Hematopoietic multipotent progenitor cell treated with erythropoietin and hydrocortisone succinate and interleukin-3 and kit ligand, for 17 days (in vitro differentiated cells): ENCODE measurements around the gene AMIGO3.
"Not testable (repeated sequence)": the region's sequence is repeated elsewhere in the genome, so short reads cannot be mapped to it uniquely, and the experiment has no call there.

ENCODE experiments used
- DNase-seq: peaks from one replicate; pipeline ENCODE4 v3.0.0-alpha.2; 2015; ENCODE audit warnings: low spot score

The AMIGO3 gene

GRCh38 chr3:49688338-49689045 is 31.0 kb downstream of the AMIGO3 start:
- DNase-seq: peak; percentile 34

DNA sequence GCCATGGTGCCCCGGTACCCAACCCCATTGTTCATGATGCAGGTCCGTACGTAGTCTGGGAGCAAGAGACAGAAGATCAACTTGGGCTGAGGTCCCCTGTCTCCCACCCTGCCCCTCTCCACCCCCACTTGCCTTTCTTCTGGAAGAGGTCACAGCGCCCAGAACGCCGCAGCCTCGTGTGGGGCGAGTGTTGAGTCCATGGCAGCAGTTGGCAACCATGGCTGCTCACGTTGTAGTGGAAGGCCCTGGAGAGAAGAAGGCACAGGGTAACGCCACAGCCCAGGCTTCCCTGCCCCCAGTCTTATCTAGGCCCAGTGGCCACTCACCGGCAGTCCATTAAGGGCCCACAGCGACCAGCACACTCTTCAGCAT is 32.1 kb downstream of the AMIGO3 start:
- DNase-seq: not testable (repeated sequence)

GRCh38 chr3:49686769-49687423 is 32.6 kb downstream of the AMIGO3 start:
- DNase-seq: peak; percentile 85

DNA sequence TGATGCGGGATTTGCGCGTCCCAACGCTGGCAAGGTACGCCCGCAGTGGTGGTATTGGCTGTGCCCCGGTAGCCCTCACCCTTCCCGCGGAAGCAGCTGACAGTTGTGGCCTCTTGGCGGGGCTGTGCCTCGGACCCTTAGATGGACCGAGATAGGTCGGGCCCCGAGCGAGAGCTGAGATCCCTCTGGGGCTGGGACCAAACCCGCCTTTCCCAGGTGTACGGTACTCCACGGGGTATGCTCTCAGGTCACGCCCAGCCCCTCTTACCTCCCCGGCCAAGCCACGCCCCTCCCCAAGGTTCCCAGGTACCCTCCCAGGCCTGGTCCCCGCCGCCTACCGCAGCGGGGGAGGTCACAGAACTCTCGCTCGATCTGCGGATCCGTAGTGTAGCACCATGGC is 33.1 kb downstream of the AMIGO3 start:
- DNase-seq: peak; percentile 55

DNA sequence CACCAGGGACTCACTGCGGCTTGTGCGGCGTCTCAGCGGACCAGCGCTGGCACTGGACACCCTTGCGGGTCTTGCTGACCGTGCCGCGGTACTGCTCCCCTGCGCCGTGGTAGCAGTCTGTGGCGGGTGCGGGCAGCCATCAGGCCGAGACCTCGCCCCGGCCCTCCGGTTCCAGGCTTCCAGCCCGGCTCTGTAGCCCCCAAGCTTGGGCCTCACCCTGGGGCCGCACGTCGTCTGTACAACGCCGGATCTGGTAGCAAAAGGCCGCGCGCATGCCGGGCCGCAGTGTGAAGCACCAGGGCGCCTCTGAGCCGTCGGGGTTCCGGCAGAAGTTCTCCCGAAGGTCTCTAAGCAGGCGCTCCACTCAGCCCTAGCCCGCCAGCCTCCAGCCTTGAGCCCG is 33.6 kb downstream of the AMIGO3 start:
- DNase-seq: not testable (repeated sequence)

GRCh38 chr3:49685103-49685502 is 34.4 kb downstream of the AMIGO3 start:
- not testable (repeated sequence) for DNase-seq

GRCh38 chr3:49684453-49684852 is 35.0 kb downstream of the AMIGO3 start:
- DNase-seq: not testable (repeated sequence)

- no peak for DNase-seq
Measured at GRCh38 chr3:49683162-49683561, 36.3 kb downstream of the AMIGO3 start.

DNA sequence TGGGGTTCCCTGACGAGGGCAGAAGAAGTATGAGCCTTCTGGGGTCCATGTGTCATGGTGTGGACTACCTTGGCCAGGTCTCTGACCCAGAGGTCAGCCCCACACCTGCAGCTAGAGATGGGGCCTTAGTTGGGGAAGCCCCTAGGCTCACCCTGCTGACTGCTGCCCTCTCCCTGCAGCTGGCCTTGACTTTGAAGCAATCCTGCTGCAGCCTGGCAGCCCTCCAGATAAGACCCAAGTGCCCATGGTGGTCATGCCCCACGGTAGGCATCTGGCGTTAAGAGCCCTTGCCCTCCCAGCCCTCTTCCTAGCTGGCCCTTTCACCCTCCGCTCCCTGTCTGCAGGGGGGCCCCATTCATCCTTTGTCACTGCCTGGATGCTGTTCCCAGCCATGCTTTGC is 37.9 kb downstream of the AMIGO3 start:
- no peak for DNase-seq

- DNase-seq: no peak
Measured at GRCh38 chr3:49681232-49681522, 38.3 kb downstream of the AMIGO3 start.

DNA sequence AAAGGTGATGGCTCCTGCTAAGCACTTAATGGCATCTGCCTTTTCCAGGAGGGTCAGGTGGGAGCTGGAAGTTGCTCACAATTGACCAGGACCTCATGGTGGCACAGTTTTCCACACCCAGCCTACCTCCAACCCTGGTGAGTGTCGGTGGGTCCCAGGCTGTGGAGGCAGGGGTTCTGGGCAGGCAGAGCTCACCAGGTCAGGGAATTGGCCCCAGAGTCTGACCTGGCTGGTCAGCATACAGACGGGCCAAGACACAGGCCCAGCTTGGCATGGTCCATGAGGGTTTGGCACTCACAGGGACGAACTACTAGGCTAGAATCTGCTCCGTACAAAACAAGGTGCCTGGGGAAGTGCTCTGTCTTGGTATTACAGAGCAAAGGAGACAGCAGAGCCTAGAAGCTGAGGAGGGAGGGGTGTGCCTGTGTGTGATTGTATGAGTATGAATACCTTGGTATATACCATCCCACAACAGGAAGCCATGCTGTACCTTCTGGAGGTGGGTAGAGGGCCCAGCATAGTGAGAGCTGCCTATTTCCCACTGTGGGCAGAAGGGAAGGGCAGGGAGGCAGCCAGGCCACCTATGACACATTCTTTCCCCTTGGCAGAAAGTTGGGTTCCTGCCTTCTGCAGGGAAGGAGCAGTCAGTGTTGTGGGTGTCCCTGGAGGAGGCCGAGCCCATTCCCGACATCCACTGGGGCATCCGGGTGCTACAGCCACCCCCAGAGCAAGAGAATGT is 38.8 kb downstream of the AMIGO3 start:
- DNase-seq: no peak

DNA sequence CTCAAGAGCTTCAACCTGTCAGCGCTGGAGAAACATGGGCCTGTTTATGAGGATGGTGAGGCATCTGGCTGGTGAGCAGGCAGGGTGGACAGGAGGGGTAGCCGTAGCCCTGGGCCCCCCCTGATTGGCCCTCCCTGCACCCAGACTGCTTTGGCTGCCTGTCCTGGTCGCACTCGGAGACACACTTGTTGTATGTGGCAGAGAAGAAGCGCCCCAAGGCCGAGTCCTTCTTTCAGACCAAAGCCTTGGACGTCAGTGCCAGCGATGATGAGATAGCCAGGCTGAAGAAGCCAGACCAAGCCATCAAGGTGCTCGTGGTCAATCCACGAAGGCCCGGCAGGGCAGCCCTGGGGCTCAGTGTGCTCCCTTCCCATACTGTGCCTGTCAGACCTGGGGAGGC is 43.6 kb downstream of the AMIGO3 start:
- no peak for DNase-seq

- DNase-seq: no peak
Measured at GRCh38 chr3:49674497-49674983, 44.9 kb downstream of the AMIGO3 start.

DNA sequence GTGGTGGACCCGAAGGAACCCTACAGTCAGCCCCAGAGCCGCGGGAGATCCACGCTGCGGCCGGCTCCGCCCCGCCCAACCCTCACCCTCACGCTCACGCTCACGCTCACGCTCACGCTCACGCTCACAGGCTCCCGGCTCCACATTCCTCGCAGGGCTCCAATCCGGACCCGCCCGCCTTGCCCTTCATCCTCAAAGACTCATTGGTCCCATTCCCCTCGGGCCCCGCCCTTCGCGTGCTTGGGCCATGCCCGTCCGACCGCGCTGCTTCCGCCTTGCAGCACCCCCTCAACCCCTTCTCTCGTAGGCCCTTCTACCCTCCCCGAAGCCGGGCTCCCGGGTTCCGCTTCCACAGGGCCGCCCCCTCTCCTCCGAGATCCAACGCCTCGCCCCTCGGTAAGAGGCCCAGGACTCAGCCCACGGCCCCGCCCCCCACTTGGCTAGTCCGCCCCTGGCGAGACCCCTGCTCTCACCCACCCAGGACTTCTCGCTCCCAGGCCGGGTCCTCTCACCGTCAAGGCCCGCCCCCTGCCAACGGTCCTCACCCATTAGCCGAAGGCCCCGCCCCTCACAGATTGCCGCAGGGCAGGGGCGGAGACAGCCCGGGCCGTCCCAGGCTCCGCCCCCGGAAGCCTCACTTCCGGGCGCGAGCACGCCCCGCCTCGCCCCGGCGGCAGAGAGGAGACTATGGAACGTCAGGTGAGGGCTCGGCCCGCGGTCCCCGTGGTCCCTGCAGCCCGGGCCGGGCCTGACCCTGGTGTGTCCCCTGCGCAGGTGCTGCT is 45.6 kb downstream of the AMIGO3 start, which contains the start of gene APEH:
APEH (plus strand) TSS at position 637 of the 782 bp plus-strand sequence; CDS start at position 688, 51 bp downstream.
- peak; percentile 97 for DNase-seq

DNA sequence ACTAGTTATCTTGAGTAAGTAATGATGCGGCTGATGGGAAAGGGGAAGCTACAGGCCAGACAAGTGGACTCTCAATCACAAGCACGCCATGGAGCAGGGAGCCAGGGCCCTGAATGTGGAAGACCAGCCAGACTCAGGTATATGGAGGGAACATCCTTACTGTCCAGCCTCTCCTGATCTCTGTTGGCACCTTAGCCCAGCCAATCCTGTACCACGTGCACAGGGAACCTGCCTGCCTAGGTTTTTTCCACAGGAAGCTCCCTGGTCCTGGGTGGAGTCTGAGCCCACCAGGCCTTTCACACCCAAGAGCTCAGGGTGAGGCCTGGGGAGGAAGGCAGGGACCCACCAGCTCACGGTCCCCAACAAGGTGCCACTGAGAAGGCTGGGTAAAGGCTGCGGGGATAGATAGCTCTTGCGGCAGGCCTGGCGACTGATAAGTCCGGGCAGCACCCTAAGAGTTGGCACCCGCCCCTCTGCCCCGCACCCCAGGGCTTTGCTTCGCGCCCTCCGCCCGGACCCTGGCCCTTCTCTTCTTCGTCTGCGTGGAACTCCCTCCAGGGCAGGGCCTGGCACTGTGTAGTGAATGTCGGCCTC is 46.3 kb downstream of the AMIGO3 start:
- DNase-seq: peak; percentile 92

DNA sequence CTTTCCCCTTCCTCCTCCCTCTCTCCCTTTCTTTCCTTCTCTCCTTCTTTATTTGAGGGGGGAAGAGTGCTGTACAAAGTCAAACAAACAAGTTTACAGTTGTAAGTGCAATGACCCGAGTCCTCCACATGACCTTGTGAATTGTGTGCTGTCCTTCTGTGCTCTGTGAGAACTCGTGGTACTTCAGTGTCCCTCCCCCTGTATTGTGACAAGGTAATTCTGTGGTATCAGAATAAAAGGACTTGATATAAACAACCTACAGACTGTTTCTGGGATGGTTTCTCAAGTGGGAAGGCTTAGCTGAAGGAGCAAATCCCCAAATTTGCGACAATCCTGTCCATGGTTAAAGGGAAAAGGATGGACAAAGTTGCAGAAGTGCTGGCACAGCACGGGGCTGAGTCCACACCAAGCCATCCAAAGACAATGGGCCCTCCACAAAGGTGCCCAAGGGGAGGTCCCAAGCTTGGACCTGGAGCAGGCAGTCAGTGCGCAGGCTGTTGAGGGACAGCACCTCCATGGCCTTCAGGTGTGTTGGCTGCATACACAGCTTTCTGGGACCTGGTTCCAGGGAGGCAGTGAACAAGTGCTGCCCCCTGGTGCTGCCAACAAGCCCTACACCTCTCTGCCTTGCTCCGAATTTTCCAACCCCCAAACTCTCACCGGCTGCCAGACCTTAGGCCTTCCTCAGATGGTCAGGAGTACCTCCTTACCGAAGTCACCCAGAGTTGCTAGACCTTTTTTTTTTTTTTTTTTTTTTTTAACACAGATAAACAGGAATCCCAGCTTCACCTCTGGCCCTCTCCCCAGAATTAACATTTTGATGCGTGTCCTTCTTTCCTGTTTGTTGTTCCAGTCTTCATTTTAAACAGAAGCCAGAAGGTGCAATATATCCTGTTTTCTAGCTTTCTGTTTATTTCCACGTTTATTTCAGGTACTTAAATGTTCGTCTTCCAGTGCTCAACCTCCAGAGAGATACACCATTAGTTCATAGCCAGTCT is 47.9 kb downstream of the AMIGO3 start:
- DNase-seq: peak; percentile 87

GRCh38 chr3:49670940-49671290 is 48.6 kb downstream of the AMIGO3 start:
- DNase-seq: no peak

DNA sequence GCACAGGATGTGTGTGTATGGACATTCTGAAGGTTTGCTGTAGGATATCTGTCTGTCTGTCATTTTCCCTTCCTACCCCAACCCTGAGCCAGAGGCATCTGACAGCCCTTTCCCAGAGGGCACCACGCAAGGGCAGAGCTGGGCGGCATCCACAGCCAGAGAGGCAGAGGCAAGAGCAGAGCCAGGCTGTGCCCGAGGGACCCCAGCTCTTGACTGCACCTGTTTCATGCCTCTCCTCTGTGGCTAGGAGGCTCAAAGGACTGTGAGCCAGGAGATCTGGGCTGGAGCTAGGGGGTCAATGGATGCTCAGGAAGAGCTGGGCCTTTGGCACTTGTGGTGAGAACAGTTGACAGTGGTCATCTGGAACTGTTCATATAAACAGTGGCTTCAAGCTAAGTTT is 50.1 kb downstream of the AMIGO3 start:
- DNase-seq: no peak

- no peak for DNase-seq
Measured at GRCh38 chr3:49668861-49669260, 50.6 kb downstream of the AMIGO3 start.

- DNase-seq: no peak
Measured at GRCh38 chr3:49668414-49668797, 51.1 kb downstream of the AMIGO3 start.
